NT2/D1 (cell line): ENCODE results near the gene SNED1.

Experiments
- SUZ12 ChIP-seq: IDR thresholded peaks from 2 replicates; pipeline ENCODE4 v1.6.1; 2011; ENCODE audit not compliant: insufficient read length, insufficient read depth; ENCODE audit errors: extremely low read depth
- YY1 ChIP-seq: IDR thresholded peaks from 2 replicates; pipeline ENCODE4 v1.6.1; 2011; ENCODE audit not compliant: insufficient read length, insufficient read depth

- TF ChIP-seq YY1, result no peak
- TF ChIP-seq SUZ12, result no peak
Measured at GRCh38 chr2:240963065-240963867, 35.2 kb upstream of the SNED1 start.
